GM10266 (cell line): ENCODE data around the gene PDE7B.

Experiments used
- DNase-seq: peaks from one replicate; pipeline ENCODE4 v3.0.0; 2012; ENCODE audit errors: extremely low spot score
- TF ChIP-seq, protein P1 (sequence below): IDR thresholded peaks from 2 replicates; pipeline ENCODE4 v1.5.1; 2012; ENCODE audit warnings: mild to moderate bottlenecking, low read depth; ENCODE audit not compliant: control insufficient read depth, insufficient read depth; ENCODE audit errors: missing control alignments

PDE7B gene

DNA sequence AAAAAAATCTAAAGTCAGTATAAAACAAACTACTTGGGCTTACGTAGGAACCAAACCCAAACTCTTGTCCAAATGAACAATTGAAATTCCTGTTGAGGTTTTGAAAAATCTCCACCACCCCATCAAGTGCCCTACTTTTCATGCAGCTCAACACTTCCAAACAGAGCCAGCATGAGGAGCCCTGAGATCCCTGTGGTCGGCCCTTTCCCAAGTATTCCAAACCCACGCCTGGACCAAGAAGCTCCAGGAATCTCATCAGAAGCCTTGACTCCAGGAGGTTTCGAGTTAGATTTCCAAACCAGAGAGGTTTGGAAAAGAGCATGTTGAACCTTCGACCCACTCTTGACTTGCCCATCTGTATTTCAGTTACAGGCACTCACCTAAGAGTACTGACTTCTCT lies 219.3 kb downstream of the PDE7B start:
- no peak for DNase-seq
- TF ChIP-seq, protein P1, sequence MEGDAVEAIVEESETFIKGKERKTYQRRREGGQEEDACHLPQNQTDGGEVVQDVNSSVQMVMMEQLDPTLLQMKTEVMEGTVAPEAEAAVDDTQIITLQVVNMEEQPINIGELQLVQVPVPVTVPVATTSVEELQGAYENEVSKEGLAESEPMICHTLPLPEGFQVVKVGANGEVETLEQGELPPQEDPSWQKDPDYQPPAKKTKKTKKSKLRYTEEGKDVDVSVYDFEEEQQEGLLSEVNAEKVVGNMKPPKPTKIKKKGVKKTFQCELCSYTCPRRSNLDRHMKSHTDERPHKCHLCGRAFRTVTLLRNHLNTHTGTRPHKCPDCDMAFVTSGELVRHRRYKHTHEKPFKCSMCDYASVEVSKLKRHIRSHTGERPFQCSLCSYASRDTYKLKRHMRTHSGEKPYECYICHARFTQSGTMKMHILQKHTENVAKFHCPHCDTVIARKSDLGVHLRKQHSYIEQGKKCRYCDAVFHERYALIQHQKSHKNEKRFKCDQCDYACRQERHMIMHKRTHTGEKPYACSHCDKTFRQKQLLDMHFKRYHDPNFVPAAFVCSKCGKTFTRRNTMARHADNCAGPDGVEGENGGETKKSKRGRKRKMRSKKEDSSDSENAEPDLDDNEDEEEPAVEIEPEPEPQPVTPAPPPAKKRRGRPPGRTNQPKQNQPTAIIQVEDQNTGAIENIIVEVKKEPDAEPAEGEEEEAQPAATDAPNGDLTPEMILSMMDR: no peak

DNA sequence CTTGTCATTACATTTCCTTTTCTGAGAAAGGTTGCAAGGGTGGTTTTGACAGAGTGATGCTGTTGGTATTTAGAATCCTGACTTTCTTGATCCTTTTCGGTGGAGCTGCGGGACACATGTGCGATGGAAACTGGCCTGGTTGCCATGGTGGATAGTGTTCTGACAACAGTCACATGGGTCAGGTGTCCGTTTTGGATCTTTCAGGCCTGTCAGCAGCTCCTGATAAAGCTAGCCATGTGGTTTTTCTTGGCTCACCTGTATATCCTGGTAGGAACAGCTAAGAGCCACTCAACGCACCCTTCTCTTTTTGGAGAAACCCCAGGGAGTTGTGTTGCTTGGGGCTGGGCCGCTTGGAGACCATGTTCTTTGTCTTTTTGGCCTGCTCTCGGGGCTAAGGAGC lies 221.2 kb downstream of the PDE7B start:
- TF ChIP-seq, protein P1: no peak
- DNase-seq: no peak

DNA sequence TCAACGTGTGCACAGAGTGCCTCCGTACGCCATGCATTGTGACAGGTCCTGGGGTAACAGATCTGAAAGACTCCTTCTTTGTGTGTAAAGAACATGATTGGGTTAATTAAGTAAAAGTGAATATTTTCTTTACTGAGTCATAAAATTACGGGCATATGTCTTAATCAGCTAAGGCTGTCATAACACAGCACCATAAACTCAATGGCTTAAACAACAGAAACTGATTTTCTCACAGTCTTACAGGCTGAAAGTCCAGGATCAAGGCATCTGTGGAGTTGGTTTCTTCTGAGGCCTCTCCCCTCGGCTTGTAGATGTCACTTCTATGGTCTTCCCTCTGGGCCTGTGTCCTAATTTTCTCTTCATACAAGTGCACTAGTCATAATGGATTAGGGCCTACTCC lies 221.7 kb downstream of the PDE7B start:
- TF ChIP-seq, protein P1: no peak
- no peak for DNase-seq

DNA sequence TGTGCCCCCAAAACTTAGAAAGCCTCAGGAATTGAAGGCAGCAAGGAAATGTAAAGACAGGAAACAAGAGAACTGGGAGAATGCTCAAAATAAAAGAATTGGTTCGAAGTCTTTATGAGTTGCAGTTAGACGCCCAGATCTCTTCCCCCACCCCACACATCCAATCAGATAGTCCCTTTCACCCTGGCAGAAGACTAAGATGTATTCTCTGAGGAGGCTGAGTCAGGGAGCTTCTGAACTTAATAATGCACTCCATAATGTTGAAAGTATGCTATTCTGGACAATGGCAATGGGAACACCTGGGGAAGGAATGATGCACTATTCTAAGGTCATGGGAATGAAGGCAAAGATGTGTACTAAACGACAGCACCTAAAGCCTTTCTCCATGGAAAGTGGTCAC lies 225.0 kb downstream of the PDE7B start:
- TF ChIP-seq, protein P1: no peak
- no peak for DNase-seq

- DNase-seq: no peak
These were observed 226.5 kb downstream of the PDE7B start for GRCh38 chr6:136077834-136078576.

GRCh38 chr6:136079701-136080565 lies 228.4 kb downstream of the PDE7B start:
- TF ChIP-seq, protein P1: no peak
- no peak for DNase-seq

More at GRCh38 chr6:136077834-136078576, 226.5 kb downstream of the PDE7B start:
- TF ChIP-seq, protein P1: no peak

GRCh38 chr6:136083540-136083939 lies 232.0 kb downstream of the PDE7B start:
- TF ChIP-seq, protein P1: no peak

More at GRCh38 chr6:136083540-136083939, 232.0 kb downstream of the PDE7B start:
- no peak for DNase-seq
